Lower leg skin (tissue), 3 donors: ENCODE data around the gene ZNF155.

Experiments
- CTCF ChIP-seq, 3 donors: fragments of 450-650 bp; IDR thresholded peaks; one replicate each; pipeline ENCODE4 v1.5.1; 2016; ENCODE audit warnings: antibody characterized with exemption in 3 of 3, mild to moderate bottlenecking in 3 of 3, moderate library complexity in 2 of 3
- POLR2A ChIP-seq, 2 donors: fragments of 450-650 bp; IDR thresholded peaks; one replicate each; pipeline ENCODE4 v1.6.1; 2016 to 2017; ENCODE audit warnings: antibody characterized with exemption in 2 of 2, mild to moderate bottlenecking in 1 of 2, moderate library complexity in 1 of 2

- no peak for TF ChIP-seq CTCF (IDR thresholded peaks at IDR 0.05)
- no peak for TF ChIP-seq POLR2A (IDR thresholded peaks at IDR 0.05)
Measured at GRCh38 chr19:43983912-43984686, at the start of gene ZNF155.
